ENCODE measurements around the gene SOX5. TPM values are rescaled to one million over a fixed set of nuclear protein-coding genes. Genes with fewer than 3 reads are reported as not detected.

The SOX5 gene
- total and polyA plus RNA-seq, 2 donors: 0.64 to 2.0 TPM

DNA sequence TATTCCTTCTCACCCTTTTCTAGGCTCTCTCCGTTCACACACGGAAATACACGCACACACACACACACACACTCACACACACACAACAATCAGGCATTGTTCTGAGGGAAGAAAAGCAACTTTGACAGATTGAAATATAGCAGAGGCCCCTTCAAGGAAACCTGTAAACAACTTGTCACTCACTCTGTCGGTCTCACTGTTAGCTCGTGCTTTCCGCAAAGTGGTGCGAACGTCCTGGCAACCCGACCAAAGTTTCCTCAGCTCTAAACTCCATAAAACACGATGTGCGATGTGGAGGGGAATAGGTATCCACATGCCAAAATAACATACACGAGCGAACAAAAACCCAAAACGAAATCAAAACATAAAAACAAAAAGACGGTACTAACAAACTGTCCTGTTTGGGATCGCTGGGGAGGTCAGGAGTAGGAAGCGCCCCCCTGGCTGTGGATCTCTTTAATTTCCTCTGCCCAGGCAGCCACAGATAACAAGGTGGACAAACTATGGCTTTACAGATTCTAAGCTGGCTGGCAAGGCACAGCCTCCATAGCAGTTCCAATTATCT is 822 bp upstream of the SOX5 start:
- H3K4me3 ChIP-seq (ENCODE audit: low read length in 2 of 2): no peak overlapping the region
- no peak overlapping the region for H3K27ac ChIP-seq (ENCODE audit: low read depth in 1 of 2, low read length in 1 of 2)
- WGBS: 7% methylated on average over 17 of the region's 17 CpGs
- H3K4me1 ChIP-seq (ENCODE audit: control insufficient read depth in 2 of 2, insufficient read depth in 2 of 2, low read length in 2 of 2): peaks cover 0 to 4% of the 10 kb centered on the region in 2 donors
- peaks cover 2 to 26% of the 10 kb centered on the region in 2 donors for H3K27me3 ChIP-seq (ENCODE audit: control insufficient read depth in 2 of 2, insufficient read depth in 1 of 2, low read length in 1 of 2)
- no peaks in the 10 kb centered on the region for H3K36me3 ChIP-seq (ENCODE audit: control insufficient read depth in 2 of 2, insufficient read depth in 2 of 2, low read length in 1 of 2)
- no peaks in the 10 kb centered on the region for H3K9me3 ChIP-seq (ENCODE audit: control insufficient read depth in 2 of 2, insufficient read depth in 1 of 2, low read length in 1 of 2)
- DNase-seq (ENCODE audit: low read depth in 6 of 9, low spot score in 9 of 9): peak in 1 of 9 donors; percentile 9

DNA sequence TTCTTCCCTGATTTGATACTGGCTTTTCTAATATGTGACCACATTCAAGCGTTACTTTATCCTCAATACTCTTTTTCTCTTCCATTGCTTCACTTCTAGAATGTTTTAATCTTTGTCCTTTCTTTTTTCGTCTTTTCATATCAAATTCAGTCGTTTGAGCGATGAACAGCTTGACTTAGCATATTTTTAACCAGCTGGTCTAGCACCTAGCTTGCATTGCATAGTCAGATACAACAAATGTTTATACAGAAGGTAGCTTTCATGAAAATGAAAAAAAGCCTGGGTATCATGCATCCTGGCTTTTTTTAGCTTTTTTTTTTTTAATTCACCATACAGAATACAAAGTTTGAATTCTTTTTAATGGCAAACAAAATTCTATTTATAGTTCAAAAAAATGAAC is 1.2 kb downstream of the SOX5 start:
- peaks cover 0 to 4% of the 10 kb centered on the region in 2 donors for H3K4me1 ChIP-seq (ENCODE audit: control insufficient read depth in 2 of 2, insufficient read depth in 2 of 2, low read length in 2 of 2)
- no peak overlapping the region for H3K4me3 ChIP-seq (ENCODE audit: low read length in 2 of 2)
- no peaks in the 10 kb centered on the region for H3K36me3 ChIP-seq (ENCODE audit: control insufficient read depth in 2 of 2, insufficient read depth in 2 of 2, low read length in 1 of 2)
- DNase-seq (ENCODE audit: low read depth in 6 of 9, low spot score in 9 of 9): no peak
- WGBS: 90% methylated on average over 4 of the region's 4 CpGs
- H3K27ac ChIP-seq (ENCODE audit: low read depth in 1 of 2, low read length in 1 of 2): no peak overlapping the region
- H3K27me3 ChIP-seq (ENCODE audit: control insufficient read depth in 2 of 2, insufficient read depth in 1 of 2, low read length in 1 of 2): peaks cover 2 to 26% of the 10 kb centered on the region in 2 donors
- no peaks in the 10 kb centered on the region for H3K9me3 ChIP-seq (ENCODE audit: control insufficient read depth in 2 of 2, insufficient read depth in 1 of 2, low read length in 1 of 2)

DNA sequence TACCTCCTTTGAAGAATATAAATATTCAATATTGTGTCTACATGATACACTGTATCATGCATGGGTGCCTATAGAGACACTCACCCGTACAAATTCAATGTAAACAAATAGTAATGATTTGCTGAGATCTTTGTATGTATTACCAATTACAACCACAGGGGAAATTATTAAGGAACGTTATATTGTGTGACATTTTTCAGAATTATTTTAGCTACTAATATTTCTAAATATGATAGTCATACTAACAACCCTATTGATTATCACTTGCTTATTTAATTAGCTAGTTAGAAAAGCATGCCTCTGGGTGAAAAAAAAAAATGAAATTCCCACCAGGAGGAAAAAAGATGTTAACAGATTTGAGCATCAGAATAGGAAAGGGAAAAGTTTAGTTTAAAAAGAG is 2.1 kb downstream of the SOX5 start:
- DNase-seq (ENCODE audit: low read depth in 6 of 9, low spot score in 9 of 9): no peak
- Histone ChIP-seq H3K9me3 (ENCODE audit: control insufficient read depth in 2 of 2, insufficient read depth in 1 of 2, low read length in 1 of 2) (no peaks in the 10 kb centered on the region), H3K27ac (ENCODE audit: low read depth in 1 of 2, low read length in 1 of 2) (no peak overlapping the region), H3K4me3 (ENCODE audit: low read length in 2 of 2) (no peak overlapping the region), H3K36me3 (ENCODE audit: control insufficient read depth in 2 of 2, insufficient read depth in 2 of 2, low read length in 1 of 2) (no peaks in the 10 kb centered on the region), H3K4me1 (ENCODE audit: control insufficient read depth in 2 of 2, insufficient read depth in 2 of 2, low read length in 2 of 2) (peaks cover 0 to 4% of the 10 kb centered on the region in 2 donors), H3K27me3 (ENCODE audit: control insufficient read depth in 2 of 2, insufficient read depth in 1 of 2, low read length in 1 of 2) (peaks cover 2 to 26% of the 10 kb centered on the region in 2 donors)
- WGBS: 87% methylated on average over 2 of the region's 2 CpGs

DNA sequence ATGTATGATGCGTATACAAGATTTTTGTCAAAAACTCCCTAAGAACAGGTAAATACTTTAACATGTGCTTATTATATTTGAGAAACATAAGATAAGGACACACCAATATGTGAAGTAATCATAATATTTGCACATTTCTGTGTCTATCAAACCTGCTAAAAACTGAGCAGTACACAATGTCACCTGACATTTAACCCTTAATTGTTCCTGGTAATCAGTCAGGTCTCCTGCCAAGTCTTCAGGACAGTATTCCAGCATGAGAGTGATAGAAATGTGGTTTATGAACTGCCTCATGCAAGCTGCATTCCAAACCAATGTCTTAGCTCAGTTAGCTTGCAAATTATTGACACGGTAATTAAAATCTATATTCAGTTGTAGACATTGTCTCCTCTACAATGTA is 4.2 kb downstream of the SOX5 start:
- H3K4me1 ChIP-seq (ENCODE audit: control insufficient read depth in 2 of 2, insufficient read depth in 2 of 2, low read length in 2 of 2): peaks cover 0 to under 1% of the 10 kb centered on the region in 2 donors
- H3K9me3 ChIP-seq (ENCODE audit: control insufficient read depth in 2 of 2, insufficient read depth in 1 of 2, low read length in 1 of 2): no peaks in the 10 kb centered on the region
- no peak overlapping the region for H3K27ac ChIP-seq (ENCODE audit: low read depth in 1 of 2, low read length in 1 of 2)
- WGBS: 98% methylated on average over 2 of the region's 2 CpGs
- H3K27me3 ChIP-seq (ENCODE audit: control insufficient read depth in 2 of 2, insufficient read depth in 1 of 2, low read length in 1 of 2): peaks cover 2 to 16% of the 10 kb centered on the region in 2 donors
- H3K4me3 ChIP-seq (ENCODE audit: low read length in 2 of 2): no peak overlapping the region
- DNase-seq (ENCODE audit: low read depth in 6 of 9, low spot score in 9 of 9): no peak
- no peaks in the 10 kb centered on the region for H3K36me3 ChIP-seq (ENCODE audit: control insufficient read depth in 2 of 2, insufficient read depth in 2 of 2, low read length in 1 of 2)

DNA sequence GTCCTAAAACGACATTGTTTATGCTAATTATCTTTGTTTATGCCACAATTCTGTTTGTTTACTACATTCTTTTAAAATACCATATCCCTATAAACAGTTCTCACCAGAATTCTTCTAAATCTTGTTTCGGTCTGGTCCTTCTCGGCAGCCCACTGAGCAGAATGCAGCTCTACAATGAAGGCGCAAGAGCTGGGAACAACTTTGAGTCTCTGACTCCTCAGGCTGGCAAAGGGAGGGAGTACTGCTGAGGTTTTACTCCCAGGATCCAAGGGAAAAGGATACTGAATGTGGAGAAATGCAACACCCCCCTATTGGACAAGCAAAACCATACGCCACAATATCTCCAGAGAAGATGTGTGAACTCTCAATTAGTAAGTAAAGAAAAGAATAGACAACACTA is 5.4 kb downstream of the SOX5 start:
- WGBS: 89% methylated on average over 5 of the region's 5 CpGs
- DNase-seq (ENCODE audit: low read depth in 6 of 9, low spot score in 9 of 9): no peak
- H3K27me3 ChIP-seq (ENCODE audit: control insufficient read depth in 2 of 2, insufficient read depth in 1 of 2, low read length in 1 of 2): peaks cover under 1 to 5% of the 10 kb centered on the region in 2 donors
- H3K9me3 ChIP-seq (ENCODE audit: control insufficient read depth in 2 of 2, insufficient read depth in 1 of 2, low read length in 1 of 2): no peaks in the 10 kb centered on the region
- H3K4me1 ChIP-seq (ENCODE audit: control insufficient read depth in 2 of 2, insufficient read depth in 2 of 2, low read length in 2 of 2): no peaks in the 10 kb centered on the region
- H3K27ac ChIP-seq (ENCODE audit: low read depth in 1 of 2, low read length in 1 of 2): no peak overlapping the region
- no peaks in the 10 kb centered on the region for H3K36me3 ChIP-seq (ENCODE audit: control insufficient read depth in 2 of 2, insufficient read depth in 2 of 2, low read length in 1 of 2)
- no peak overlapping the region for H3K4me3 ChIP-seq (ENCODE audit: low read length in 2 of 2)

DNA sequence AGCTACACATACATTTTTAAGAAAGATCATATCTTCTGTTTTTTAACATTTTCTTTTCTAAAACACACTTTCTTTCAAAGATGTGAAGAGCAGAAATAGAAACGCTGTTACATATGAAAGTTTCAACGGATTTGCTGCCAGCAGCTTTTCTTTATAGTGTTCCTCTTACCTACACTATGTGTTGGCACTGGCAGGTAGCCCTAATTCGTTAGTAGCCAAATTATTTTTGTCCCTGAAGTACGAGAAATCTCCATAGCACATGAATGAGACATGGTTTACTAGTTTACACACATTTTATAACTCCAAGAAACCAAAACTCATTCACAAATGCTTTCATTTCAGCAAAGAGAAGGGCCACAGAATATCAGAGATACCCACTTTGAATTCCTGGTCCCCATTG is 6.6 kb downstream of the SOX5 start:
- no peak for DNase-seq (ENCODE audit: low read depth in 6 of 9, low spot score in 9 of 9)
- no peaks in the 10 kb centered on the region for H3K36me3 ChIP-seq (ENCODE audit: control insufficient read depth in 2 of 2, insufficient read depth in 2 of 2, low read length in 1 of 2)
- 84% methylated on average over 4 of the region's 4 CpGs for WGBS
- no peak overlapping the region for H3K27ac ChIP-seq (ENCODE audit: low read depth in 1 of 2, low read length in 1 of 2)
- no peak overlapping the region for H3K4me3 ChIP-seq (ENCODE audit: low read length in 2 of 2)
- no peaks in the 10 kb centered on the region for H3K9me3 ChIP-seq (ENCODE audit: control insufficient read depth in 2 of 2, insufficient read depth in 1 of 2, low read length in 1 of 2)
- no peaks in the 10 kb centered on the region for H3K27me3 ChIP-seq (ENCODE audit: control insufficient read depth in 2 of 2, insufficient read depth in 1 of 2, low read length in 1 of 2)
- H3K4me1 ChIP-seq (ENCODE audit: control insufficient read depth in 2 of 2, insufficient read depth in 2 of 2, low read length in 2 of 2): no peaks in the 10 kb centered on the region

DNA sequence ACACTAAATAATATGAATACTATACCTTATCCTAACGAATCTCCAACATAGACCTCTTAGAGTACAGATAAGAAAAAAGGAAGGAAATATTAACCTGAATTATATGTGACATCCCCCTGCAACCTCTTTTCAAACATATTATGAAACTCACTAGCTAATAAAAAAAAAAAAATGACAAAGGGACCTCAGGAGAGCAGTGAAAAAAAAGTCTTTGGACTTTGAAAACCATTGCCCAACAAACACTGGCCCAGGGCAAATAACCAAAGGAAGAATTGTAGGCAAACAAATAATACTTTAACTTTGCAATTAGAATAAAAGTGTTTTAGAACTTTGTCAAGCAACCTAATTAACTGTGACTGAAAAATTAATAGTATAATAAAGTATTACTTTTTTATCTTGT is 7.7 kb downstream of the SOX5 start:
- H3K4me1 ChIP-seq (ENCODE audit: control insufficient read depth in 2 of 2, insufficient read depth in 2 of 2, low read length in 2 of 2): no peaks in the 10 kb centered on the region
- H3K27me3 ChIP-seq (ENCODE audit: control insufficient read depth in 2 of 2, insufficient read depth in 1 of 2, low read length in 1 of 2): no peaks in the 10 kb centered on the region
- H3K9me3 ChIP-seq (ENCODE audit: control insufficient read depth in 2 of 2, insufficient read depth in 1 of 2, low read length in 1 of 2): no peaks in the 10 kb centered on the region
- H3K4me3 ChIP-seq (ENCODE audit: low read length in 2 of 2): no peak overlapping the region
- DNase-seq (ENCODE audit: low read depth in 6 of 9, low spot score in 9 of 9): no peak
- WGBS: 75% methylated on average over 1 of the region's 1 CpG
- H3K27ac ChIP-seq (ENCODE audit: low read depth in 1 of 2, low read length in 1 of 2): no peak overlapping the region
- H3K36me3 ChIP-seq (ENCODE audit: control insufficient read depth in 2 of 2, insufficient read depth in 2 of 2, low read length in 1 of 2): no peaks in the 10 kb centered on the region

DNA sequence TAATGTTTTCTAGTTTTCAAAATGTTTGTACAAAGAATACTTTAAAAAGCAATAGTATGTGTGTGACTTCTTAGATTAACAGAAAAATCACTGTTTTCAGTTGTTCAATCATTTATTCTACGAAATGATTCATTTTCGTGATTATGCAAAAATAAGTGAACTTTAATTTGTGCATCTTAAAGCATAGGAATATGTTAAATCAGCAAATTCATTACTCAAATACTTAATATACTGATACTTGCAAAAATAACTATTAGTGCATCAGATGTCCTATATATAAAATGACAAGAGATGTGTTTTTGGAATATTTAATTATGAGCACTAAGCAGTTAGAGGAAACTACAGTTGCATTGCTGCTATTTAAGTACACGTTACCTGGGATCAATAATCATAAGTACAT is 11.0 kb downstream of the SOX5 start:
- Histone ChIP-seq H3K27ac (ENCODE audit: low read depth in 1 of 2, low read length in 1 of 2) (no peak overlapping the region), H3K36me3 (ENCODE audit: control insufficient read depth in 2 of 2, insufficient read depth in 2 of 2, low read length in 1 of 2) (no peaks in the 10 kb centered on the region), H3K4me3 (ENCODE audit: low read length in 2 of 2) (no peak overlapping the region), H3K9me3 (ENCODE audit: control insufficient read depth in 2 of 2, insufficient read depth in 1 of 2, low read length in 1 of 2) (no peaks in the 10 kb centered on the region), H3K27me3 (ENCODE audit: control insufficient read depth in 2 of 2, insufficient read depth in 1 of 2, low read length in 1 of 2) (no peaks in the 10 kb centered on the region), H3K4me1 (ENCODE audit: control insufficient read depth in 2 of 2, insufficient read depth in 2 of 2, low read length in 2 of 2) (no peaks in the 10 kb centered on the region)
- no peak for DNase-seq (ENCODE audit: low read depth in 6 of 9, low spot score in 9 of 9)
- WGBS: 97% methylated on average over 3 of the region's 3 CpGs

DNA sequence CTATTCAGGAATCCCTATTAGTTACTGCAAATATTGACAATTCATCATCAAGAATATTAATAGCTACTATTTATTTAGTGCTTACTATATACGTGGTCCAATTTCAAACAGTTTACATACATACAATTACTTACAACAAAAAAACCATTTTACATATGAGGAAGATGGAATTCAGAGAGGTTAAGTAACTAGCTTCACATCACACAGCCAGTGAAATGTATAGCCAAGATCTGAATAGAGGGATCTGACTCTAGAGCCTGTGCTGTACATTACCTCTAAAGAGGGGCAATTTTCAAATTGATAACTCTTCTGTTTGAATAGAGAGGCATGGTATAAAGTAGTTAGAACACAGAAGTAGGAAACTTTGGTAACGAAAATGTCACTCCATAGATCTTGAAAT is 18.3 kb downstream of the SOX5 start:
- H3K9me3 ChIP-seq (ENCODE audit: control insufficient read depth in 2 of 2, insufficient read depth in 1 of 2, low read length in 1 of 2): no peaks in the 10 kb centered on the region
- 89% methylated on average over 2 of the region's 2 CpGs for WGBS
- H3K4me3 ChIP-seq (ENCODE audit: low read length in 2 of 2): no peak overlapping the region
- no peaks in the 10 kb centered on the region for H3K27me3 ChIP-seq (ENCODE audit: control insufficient read depth in 2 of 2, insufficient read depth in 1 of 2, low read length in 1 of 2)
- no peak overlapping the region for H3K27ac ChIP-seq (ENCODE audit: low read depth in 1 of 2, low read length in 1 of 2)
- H3K36me3 ChIP-seq (ENCODE audit: control insufficient read depth in 2 of 2, insufficient read depth in 2 of 2, low read length in 1 of 2): no peaks in the 10 kb centered on the region
- DNase-seq (ENCODE audit: low read depth in 6 of 9, low spot score in 9 of 9): no peak
- no peaks in the 10 kb centered on the region for H3K4me1 ChIP-seq (ENCODE audit: control insufficient read depth in 2 of 2, insufficient read depth in 2 of 2, low read length in 2 of 2)

DNA sequence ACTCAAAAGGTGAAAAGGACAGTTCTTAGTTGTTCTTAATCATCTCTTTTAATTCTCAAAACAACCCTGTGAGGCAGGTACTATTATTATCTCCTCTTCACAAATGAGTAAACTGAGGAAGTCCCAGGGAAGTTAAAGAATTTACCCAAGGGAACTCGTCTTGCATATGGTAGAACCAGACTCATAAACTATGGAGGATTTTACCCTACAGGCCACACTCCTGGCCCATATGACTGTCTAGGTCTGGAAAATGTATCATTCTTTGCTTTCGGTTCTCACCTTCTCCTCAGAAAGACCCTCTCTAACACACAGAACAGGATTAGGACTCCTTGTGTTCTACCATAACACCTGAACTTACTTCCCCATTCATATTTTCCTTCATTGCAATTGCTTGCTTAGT is 18.9 kb downstream of the SOX5 start:
- Histone ChIP-seq H3K9me3 (ENCODE audit: control insufficient read depth in 2 of 2, insufficient read depth in 1 of 2, low read length in 1 of 2) (no peaks in the 10 kb centered on the region), H3K4me1 (ENCODE audit: control insufficient read depth in 2 of 2, insufficient read depth in 2 of 2, low read length in 2 of 2) (no peaks in the 10 kb centered on the region), H3K36me3 (ENCODE audit: control insufficient read depth in 2 of 2, insufficient read depth in 2 of 2, low read length in 1 of 2) (no peaks in the 10 kb centered on the region), H3K27me3 (ENCODE audit: control insufficient read depth in 2 of 2, insufficient read depth in 1 of 2, low read length in 1 of 2) (no peaks in the 10 kb centered on the region), H3K4me3 (ENCODE audit: low read length in 2 of 2) (no peak overlapping the region), H3K27ac (ENCODE audit: low read depth in 1 of 2, low read length in 1 of 2) (no peak overlapping the region)
- WGBS: 94% methylated on average over 2 of the region's 2 CpGs
- no peak for DNase-seq (ENCODE audit: low read depth in 6 of 9, low spot score in 9 of 9)

Measured in thymus (tissue), 11 donors.